ENCODE results near the gene ELF5. TPM values are rescaled to one million over a fixed set of nuclear protein-coding genes. Genes with fewer than 3 reads are reported as not detected.

ELF5 gene
- total RNA-seq, 1 experiment from 2014 or later, result 0.61 TPM

DNA sequence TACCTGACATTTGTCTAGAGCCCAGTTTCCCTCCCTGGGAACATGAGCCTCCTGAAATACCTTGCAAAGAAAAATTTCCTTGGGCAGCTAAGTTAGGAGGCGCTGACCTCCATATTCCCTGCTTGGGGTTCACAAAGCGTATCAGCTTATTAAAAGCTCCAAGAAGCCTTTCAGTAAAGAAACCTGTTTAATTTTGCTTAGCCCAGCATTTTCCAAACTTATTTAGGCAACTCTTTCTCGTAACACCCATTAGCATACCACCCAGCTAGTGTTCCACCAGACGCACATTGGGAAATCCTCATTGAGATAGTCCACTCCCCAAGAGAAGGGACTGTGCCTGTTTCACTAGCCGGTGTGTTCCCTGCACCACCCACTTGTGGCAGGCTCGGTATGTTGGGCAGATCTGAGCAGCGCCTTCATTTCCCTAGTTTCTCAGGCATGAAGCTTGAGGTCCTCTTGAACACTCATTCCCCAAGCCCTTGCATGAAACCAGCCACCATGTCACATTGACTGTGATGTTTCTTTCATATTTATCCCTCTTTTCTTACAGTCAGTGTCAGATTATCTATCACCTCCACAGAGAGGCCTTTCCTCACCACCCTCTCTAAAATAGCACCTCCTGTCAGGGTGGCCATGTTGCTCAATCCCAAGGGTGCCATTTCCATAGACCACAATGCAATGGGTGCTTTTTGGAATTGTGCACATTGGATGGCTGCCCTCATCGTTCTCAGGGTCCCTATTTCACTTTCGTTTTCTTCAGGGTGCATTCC lies 12.5 kb upstream of the ELF5 start:
- POLR2A ChIA-PET (ENCODE audit: unreplicated experiment), result interaction anchor here (0.6 kb wide), 1 partner anchor 370 kb away, joined by 3 read pairs; no protein-coding TSS in a partner anchor
- Histone ChIP-seq H3K9me3 (ENCODE audit: insufficient read depth, low read depth) (no peaks in the 10 kb centered on the region), H4K20me1 (ENCODE audit: insufficient read depth) (no peaks in the 10 kb centered on the region), H3K27ac (no peak overlapping the region), H3K9me2 (ENCODE audit: insufficient read depth) (no peaks in the 10 kb centered on the region), H3K27me3 (ENCODE audit: insufficient read depth, low read depth) (no peaks in the 10 kb centered on the region), H3K4me2 (no peak overlapping the region), H3K4me1 (replicated peaks; ENCODE audit: insufficient read depth) (no peaks in the 10 kb centered on the region), H2AFZ (no peak overlapping the region), H3F3A (ENCODE audit: insufficient read depth, low read depth) (no peaks in the 10 kb centered on the region), H3K36me3 (ENCODE audit: low read depth) (no peaks in the 10 kb centered on the region), H3K4me3 (no peak overlapping the region), H3K79me2 (ENCODE audit: low read depth) (no peaks in the 10 kb centered on the region)
- intact Hi-C loops (cut with micrococcal nuclease; ENCODE audit: unreplicated experiment), result no loop called here
- no TSS peak for BruUV-seq (replicated peaks)
- DNase-seq, result no peak
- CTCF ChIA-PET, result interaction anchor here (0.6 kb wide), 1 partner anchor 95 kb away, joined by 3 read pairs; no protein-coding TSS in a partner anchor
- no peak for TF ChIP-seq EZH2 (IDR thresholded peaks at IDR 0.05; ENCODE audit: low read depth)

DNA sequence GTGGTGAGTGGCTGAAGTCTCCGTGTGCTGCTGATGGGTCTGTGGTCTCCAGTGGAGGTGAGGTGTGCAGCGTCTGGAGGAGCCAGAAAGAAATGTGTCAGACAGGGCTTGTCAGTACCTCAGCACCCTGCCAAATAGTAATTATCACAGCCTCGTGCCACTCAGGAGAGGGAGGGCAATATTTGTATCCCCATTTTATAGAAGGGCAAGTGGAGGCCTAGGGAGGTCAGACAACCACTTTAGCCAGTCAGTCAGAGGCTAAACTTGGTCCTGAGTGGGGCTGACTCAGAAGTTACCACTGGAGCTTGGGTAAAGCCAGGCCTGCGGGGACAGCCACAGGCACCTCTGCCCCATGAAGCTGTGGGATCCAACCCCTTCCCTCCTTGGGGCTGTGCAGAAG lies 11.5 kb upstream of the ELF5 start:
- intact Hi-C loops (cut with micrococcal nuclease; ENCODE audit: unreplicated experiment), result no loop called here
- H3K4me1 ChIP-seq (replicated peaks; ENCODE audit: insufficient read depth), result no peaks in the 10 kb centered on the region
- H3K4me3 ChIP-seq, result no peak overlapping the region
- no peaks in the 10 kb centered on the region for H3K36me3 ChIP-seq (ENCODE audit: low read depth)
- no peaks in the 10 kb centered on the region for H3F3A ChIP-seq (ENCODE audit: insufficient read depth, low read depth)
- H3K9me2 ChIP-seq (ENCODE audit: insufficient read depth), result no peaks in the 10 kb centered on the region
- H4K20me1 ChIP-seq (ENCODE audit: insufficient read depth), result no peaks in the 10 kb centered on the region
- CTCF ChIA-PET, result interaction anchor here (0.5 kb wide), 1 partner anchor 12 kb away, joined by 3 read pairs; no protein-coding TSS in a partner anchor
- H3K27ac ChIP-seq, result no peak overlapping the region
- POLR2A ChIA-PET (ENCODE audit: unreplicated experiment), result no interaction called here
- no peak for DNase-seq
- no peaks in the 10 kb centered on the region for H3K9me3 ChIP-seq (ENCODE audit: insufficient read depth, low read depth)
- TF ChIP-seq, protein P1, sequence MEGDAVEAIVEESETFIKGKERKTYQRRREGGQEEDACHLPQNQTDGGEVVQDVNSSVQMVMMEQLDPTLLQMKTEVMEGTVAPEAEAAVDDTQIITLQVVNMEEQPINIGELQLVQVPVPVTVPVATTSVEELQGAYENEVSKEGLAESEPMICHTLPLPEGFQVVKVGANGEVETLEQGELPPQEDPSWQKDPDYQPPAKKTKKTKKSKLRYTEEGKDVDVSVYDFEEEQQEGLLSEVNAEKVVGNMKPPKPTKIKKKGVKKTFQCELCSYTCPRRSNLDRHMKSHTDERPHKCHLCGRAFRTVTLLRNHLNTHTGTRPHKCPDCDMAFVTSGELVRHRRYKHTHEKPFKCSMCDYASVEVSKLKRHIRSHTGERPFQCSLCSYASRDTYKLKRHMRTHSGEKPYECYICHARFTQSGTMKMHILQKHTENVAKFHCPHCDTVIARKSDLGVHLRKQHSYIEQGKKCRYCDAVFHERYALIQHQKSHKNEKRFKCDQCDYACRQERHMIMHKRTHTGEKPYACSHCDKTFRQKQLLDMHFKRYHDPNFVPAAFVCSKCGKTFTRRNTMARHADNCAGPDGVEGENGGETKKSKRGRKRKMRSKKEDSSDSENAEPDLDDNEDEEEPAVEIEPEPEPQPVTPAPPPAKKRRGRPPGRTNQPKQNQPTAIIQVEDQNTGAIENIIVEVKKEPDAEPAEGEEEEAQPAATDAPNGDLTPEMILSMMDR (conservative IDR thresholded peaks at IDR 0.05), result no peak
- TF ChIP-seq EZH2 (IDR thresholded peaks at IDR 0.05; ENCODE audit: low read depth), result no peak
- no TSS peak for BruUV-seq (replicated peaks)
- no peak overlapping the region for H3K4me2 ChIP-seq
- no peak overlapping the region for H2AFZ ChIP-seq
- H3K27me3 ChIP-seq (ENCODE audit: insufficient read depth, low read depth), result no peaks in the 10 kb centered on the region
- H3K79me2 ChIP-seq (ENCODE audit: low read depth), result no peaks in the 10 kb centered on the region

DNA sequence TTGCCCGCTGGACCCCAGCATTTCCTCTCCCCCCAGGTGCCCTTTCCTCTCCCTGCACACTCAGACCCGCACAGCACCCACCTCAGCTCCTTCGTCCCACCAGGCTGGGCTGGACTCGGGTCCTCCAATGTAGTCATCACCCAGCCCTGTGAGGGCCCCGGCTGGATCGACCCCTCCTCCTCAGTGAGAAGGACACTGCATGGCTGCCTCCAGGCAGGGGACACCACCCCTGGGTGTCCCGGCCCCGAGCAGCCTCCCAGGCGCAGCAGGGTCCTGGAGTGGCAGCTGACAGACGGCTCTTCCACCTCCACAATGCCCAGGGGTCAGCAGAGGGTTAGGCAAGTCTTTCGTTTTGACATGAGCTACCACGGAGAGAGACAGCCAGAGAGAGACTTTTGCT lies 11.1 kb upstream of the ELF5 start:
- POLR2A ChIA-PET (ENCODE audit: unreplicated experiment), result no interaction called here
- Histone ChIP-seq H3K79me2 (ENCODE audit: low read depth) (no peaks in the 10 kb centered on the region), H3K4me2 (no peak overlapping the region), H3K4me1 (replicated peaks; ENCODE audit: insufficient read depth) (no peaks in the 10 kb centered on the region), H4K20me1 (ENCODE audit: insufficient read depth) (no peaks in the 10 kb centered on the region), H2AFZ (no peak overlapping the region), H3F3A (ENCODE audit: insufficient read depth, low read depth) (no peaks in the 10 kb centered on the region), H3K9me2 (ENCODE audit: insufficient read depth) (no peaks in the 10 kb centered on the region), H3K27me3 (ENCODE audit: insufficient read depth, low read depth) (no peaks in the 10 kb centered on the region), H3K4me3 (no peak overlapping the region), H3K9me3 (ENCODE audit: insufficient read depth, low read depth) (no peaks in the 10 kb centered on the region), H3K27ac (no peak overlapping the region), H3K36me3 (ENCODE audit: low read depth) (no peaks in the 10 kb centered on the region)
- intact Hi-C loops (cut with micrococcal nuclease; ENCODE audit: unreplicated experiment), result no loop called here
- BruUV-seq (replicated peaks), result no TSS peak
- TF ChIP-seq EZH2 (IDR thresholded peaks at IDR 0.05; ENCODE audit: low read depth), result no peak
- TF ChIP-seq, protein P1 (conservative IDR thresholded peaks at IDR 0.05), result no peak
- DNase-seq, result no peak
- CTCF ChIA-PET, result interaction anchor here (0.5 kb wide), 1 partner anchor 12 kb away, joined by 3 read pairs; no protein-coding TSS in a partner anchor

Measured in PC-9 (cell line).